HCT116 (cell line): ENCODE measurements around the gene SLC47A2. TPM values are rescaled to one million over a fixed set of nuclear protein-coding genes. Genes with fewer than 3 reads are reported as not detected.

Source experiments
- ATAC-seq: fragments of 200-7000 bp; cut with Tn5 transposase; 2 replicates; pipeline ENCODE4 v1.9.1; 2020; ENCODE audit warnings: mild to moderate bottlenecking, moderate library complexity
- BruUV-seq: library from RNA; stranded (reverse); fragments of 400-500 nt; replicated peaks from 2 replicates; lab custom pipeline; 2021; lab: Mats Ljungman, UMichigan
- CTCF ChIA-PET: fragments of 300-600 bp; sonication (Branson Sonifier 250); formaldehyde crosslinking; loops from one replicate; lab custom pipeline; 2021; ENCODE audit warnings: antibody characterized with exemption; lab: Charles Lee
- POLR2A ChIA-PET: fragments of 300-600, 350-600 bp; sonication (Branson Sonifier 250); formaldehyde crosslinking; loops from one replicate; lab custom pipeline; 2021; ENCODE audit warnings: antibody characterized with exemption; lab: Charles Lee
- RAD21 ChIA-PET, 2 experiments: fragments of 300-600 bp; sonication (Branson Sonifier 250); formaldehyde crosslinking; loops; one replicate each; lab custom pipeline; 2023; ENCODE audit warnings: low total read pairs in 2 of 2; ENCODE audit not compliant: uncharacterized antibody in 2 of 2, unreplicated experiment in 2 of 2, low non-redundant PET in 1 of 2; lab: Charles Lee
- DNase-seq: peaks from one replicate; pipeline ENCODE4 v3.0.0-alpha.2; 2010; ENCODE audit warnings: low read depth, low spot score
- H2AFZ ChIP-seq: fragments of 200-600 bp; shearing (Covaris generic), sonication (generic); 2 replicates; pipeline ENCODE4 v1.6.1; 2017; ENCODE audit warnings: low read depth, mixed run types, mixed read lengths, antibody characterized with exemption, low read length; ENCODE audit not compliant: poor library complexity, severe bottlenecking
- H3K27ac ChIP-seq: 2 replicates; pipeline ENCODE4 v1.5.1; 2012; ENCODE audit warnings: low read depth, low read length
- H3K27me3 ChIP-seq: fragments of 200-600 bp; sonication (generic); 2 replicates; pipeline ENCODE4 v1.6.1; 2016; ENCODE audit warnings: mixed run types, low read length, mixed read lengths; ENCODE audit not compliant: insufficient read depth
- H3K36me3 ChIP-seq, 2 experiments: fragments of 200-500 bp in 1 of 2; fragments of 200-600 bp in 1 of 2; sonication (Bioruptor generic) in 1 of 2; sonication (generic) in 1 of 2; 2 replicates each; pipeline versions ENCODE4 v1.5.1 to v1.6.1; 2014 to 2016; ENCODE audit warnings: low read length in 2 of 2, inconsistent platforms in 1 of 2, mixed read lengths in 1 of 2, mixed run types in 1 of 2; ENCODE audit not compliant: insufficient read depth in 2 of 2, control insufficient read depth in 1 of 2
- H3K4me1 ChIP-seq, 2 experiments: fragments of 200-600 bp in 1 of 2; sonication (generic) in 1 of 2; 2 replicates each; pipeline versions ENCODE4 v1.5.1 to v1.6.1; 2012 to 2017; ENCODE audit warnings: low read length in 2 of 2, inconsistent platforms in 1 of 2, mild to moderate bottlenecking in 1 of 2, mixed read lengths in 1 of 2, mixed run types in 1 of 2, moderate library complexity in 1 of 2; ENCODE audit not compliant: insufficient read depth in 2 of 2, control insufficient read depth in 1 of 2
- H3K4me2 ChIP-seq: fragments of 200-600 bp; sonication (generic); 2 replicates; pipeline ENCODE4 v1.6.1; 2017; ENCODE audit warnings: mixed run types, low read length, mixed read lengths
- H3K4me3 ChIP-seq, 2 experiments: fragments of 200-600 bp in 1 of 2; sonication (generic) in 1 of 2; replicated peaks in 1 of 2; 2 replicates each; pipeline ENCODE4 v1.5.1; 2011 to 2016; ENCODE audit warnings: low read length in 2 of 2, control low read depth in 1 of 2, low read depth in 1 of 2, mild to moderate bottlenecking in 1 of 2, mixed read lengths in 1 of 2, mixed run types in 1 of 2
- H3K79me2 ChIP-seq: fragments of 200-600 bp; sonication (generic); 2 replicates; pipeline ENCODE4 v1.6.1; 2017; ENCODE audit warnings: mild to moderate bottlenecking, mixed run types, low read length, moderate library complexity, mixed read lengths; ENCODE audit not compliant: insufficient read depth
- H3K9ac ChIP-seq: fragments of 200-600 bp; sonication (generic); 2 replicates; pipeline ENCODE4 v1.6.1; 2016; ENCODE audit warnings: low read length, mixed read lengths
- H3K9me2 ChIP-seq: fragments of 200-600 bp; sonication (generic), shearing (Covaris generic); 2 replicates; pipeline ENCODE4 v1.6.1; 2017; ENCODE audit warnings: mixed run types, mild to moderate bottlenecking, moderate library complexity; ENCODE audit not compliant: insufficient read depth
- H3K9me3 ChIP-seq, 2 experiments: fragments of 200-500 bp in 1 of 2; fragments of 200-600 bp in 1 of 2; sonication (Bioruptor generic) in 1 of 2; sonication (generic) in 1 of 2; 2 replicates each; pipeline ENCODE4 v1.6.1; 2014 to 2017; ENCODE audit warnings: low read length in 2 of 2, mixed read lengths in 2 of 2, inconsistent platforms in 1 of 2, low read depth in 1 of 2, mild to moderate bottlenecking in 1 of 2, mixed run types in 1 of 2, moderate library complexity in 1 of 2; ENCODE audit not compliant: control insufficient read depth in 1 of 2, insufficient read depth in 1 of 2
- H4K20me1 ChIP-seq: fragments of 200-600 bp; sonication (generic), shearing (Covaris generic); 2 replicates; pipeline ENCODE4 v1.6.1; 2017; ENCODE audit warnings: mixed run types, mild to moderate bottlenecking, moderate library complexity; ENCODE audit not compliant: insufficient read depth
- ELF1 ChIP-seq: IDR thresholded peaks from 2 replicates; pipeline ENCODE4 v1.6.1; 2012; ENCODE audit warnings: low read depth, borderline replicate concordance
- EZH2 ChIP-seq: fragments of 200-600 bp; sonication (generic); IDR thresholded peaks from 2 replicates; pipeline ENCODE4 v1.6.1; 2017; ENCODE audit warnings: antibody characterized with exemption, mixed run types
- JUND ChIP-seq: IDR thresholded peaks from 2 replicates; pipeline ENCODE4 v1.6.1; 2012
- POLR2A ChIP-seq: IDR thresholded peaks from 2 replicates; pipeline ENCODE4 v1.7.0; 2011; ENCODE audit warnings: borderline replicate concordance; ENCODE audit not compliant: insufficient read depth, insufficient read length; ENCODE audit errors: extremely low read depth
- RAD21 ChIP-seq: IDR thresholded peaks from 2 replicates; pipeline ENCODE4 v1.6.1; 2012; ENCODE audit warnings: low read depth, mild to moderate bottlenecking
- SIN3A ChIP-seq: IDR thresholded peaks from 2 replicates; pipeline ENCODE4 v1.6.1; 2012; ENCODE audit warnings: low read depth
- SP1 ChIP-seq: IDR thresholded peaks from 2 replicates; pipeline ENCODE4 v1.6.1; 2012; ENCODE audit warnings: low read depth
- TCF7L2 ChIP-seq: IDR thresholded peaks from 2 replicates; pipeline ENCODE4 v1.7.0; 2011; ENCODE audit warnings: borderline replicate concordance, inconsistent platforms; ENCODE audit not compliant: insufficient read depth, insufficient read length; ENCODE audit errors: extremely low read depth
- YY1 ChIP-seq: IDR thresholded peaks from 2 replicates; pipeline ENCODE4 v1.6.1; 2011; ENCODE audit warnings: low read length, low read depth, moderate library complexity, mild to moderate bottlenecking; ENCODE audit not compliant: insufficient replicate concordance; ENCODE audit errors: extremely low read depth
- ZFX ChIP-seq: fragments of 450-650 bp; IDR thresholded peaks from 2 replicates; pipeline ENCODE4 v1.6.1; 2017
- ZNF274 ChIP-seq: fragments of 200-500 bp; sonication (Bioruptor generic); IDR thresholded peaks from 2 replicates; pipeline ENCODE4 v1.6.1; 2014; ENCODE audit warnings: mild to moderate bottlenecking, low read depth, low read length, inconsistent platforms
- intact Hi-C: fragments of 100-400 bp; cut with micrococcal nuclease; formaldehyde crosslinking; loops from 2 replicates; pipeline ENCODE4 v1.10.0; 2022
- total RNA-seq: library from RNA; stranded (reverse); gene quantifications from one replicate; pipeline ENCODE4 v1.2.1, GENCODE V29; 2021; ENCODE audit not compliant: unreplicated experiment
- TF ChIP-seq, protein P1 (sequence below): IDR thresholded peaks from 2 replicates; pipeline ENCODE4 v1.6.1; 2012

SLC47A2 gene
- total RNA-seq, 1 experiment from 2014 or later, result not detected

DNA sequence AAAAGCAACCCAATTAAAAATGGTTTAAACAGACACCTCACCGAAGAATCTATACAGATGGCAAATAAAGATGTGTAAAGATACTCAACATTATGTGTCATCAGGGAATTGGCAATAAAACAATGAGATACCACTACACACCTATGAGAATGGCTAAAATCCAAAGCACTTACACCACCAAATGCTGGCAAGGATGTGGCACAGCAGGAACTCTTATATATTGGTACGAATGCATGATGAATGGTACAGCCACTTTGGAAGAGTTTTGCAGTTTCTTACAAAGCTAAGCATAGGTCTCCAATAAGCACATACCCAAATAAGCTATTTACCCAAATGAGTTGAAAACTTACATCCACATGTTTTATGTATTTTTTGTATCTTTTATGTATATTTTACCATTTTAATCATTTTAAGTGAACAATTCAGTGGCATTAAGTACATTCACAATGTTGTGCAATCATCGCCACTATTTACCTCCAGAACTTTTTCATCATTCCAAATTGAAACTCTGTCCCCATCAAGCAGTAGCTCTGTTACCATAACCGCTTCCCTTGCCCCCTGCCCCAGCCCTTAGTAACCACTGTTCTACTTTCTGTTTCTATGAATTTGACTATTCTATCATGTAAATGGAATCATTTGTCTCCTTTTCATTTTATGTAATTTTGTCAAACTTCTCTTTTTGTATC lies 74.6 kb downstream of the SLC47A2 start:
- Histone ChIP-seq H4K20me1 (no peaks in the 10 kb centered on the region), H3K27ac (no peak overlapping the region), H3K4me3 (no peak overlapping the region), H3K4me2 (peak overlapping the region; percentile 34), H3K9me2 (no peaks in the 10 kb centered on the region; the same call in 1 of the 2 replicates), H3K9me3 (no peaks in the 10 kb centered on the region), H3K79me2 (no peaks in the 10 kb centered on the region), H3K36me3 (no peaks in the 10 kb centered on the region), H2AFZ (no peak overlapping the region), H3K9ac (no peak overlapping the region), H3K27me3 (no peaks in the 10 kb centered on the region), H3K4me1 (peaks cover 39 to 54% of the 10 kb centered on the region in 2 experiments)
- BruUV-seq, result no TSS peak
- ATAC-seq (no peak), DNase-seq (no peak)
- ChIA-PET POLR2A (no interaction called here), RAD21 (no interaction called here), CTCF (interaction anchor here (0.8 kb wide), 1 partner anchor 279 kb away, joined by 3 read pairs; the partner anchor contains the start of gene B9D1)
- intact Hi-C loops, result no loop called here
- TF ChIP-seq ELF1, result no peak
- no peak for TF ChIP-seq POLR2A
- no peak for TF ChIP-seq RAD21
- TF ChIP-seq, protein P1, sequence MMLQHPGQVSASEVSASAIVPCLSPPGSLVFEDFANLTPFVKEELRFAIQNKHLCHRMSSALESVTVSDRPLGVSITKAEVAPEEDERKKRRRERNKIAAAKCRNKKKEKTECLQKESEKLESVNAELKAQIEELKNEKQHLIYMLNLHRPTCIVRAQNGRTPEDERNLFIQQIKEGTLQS, result no peak
- TF ChIP-seq YY1, result no peak
- TF ChIP-seq EZH2, result no peak
- TF ChIP-seq SP1, result no peak
- no peak for TF ChIP-seq TCF7L2
- no peak for TF ChIP-seq SIN3A

DNA sequence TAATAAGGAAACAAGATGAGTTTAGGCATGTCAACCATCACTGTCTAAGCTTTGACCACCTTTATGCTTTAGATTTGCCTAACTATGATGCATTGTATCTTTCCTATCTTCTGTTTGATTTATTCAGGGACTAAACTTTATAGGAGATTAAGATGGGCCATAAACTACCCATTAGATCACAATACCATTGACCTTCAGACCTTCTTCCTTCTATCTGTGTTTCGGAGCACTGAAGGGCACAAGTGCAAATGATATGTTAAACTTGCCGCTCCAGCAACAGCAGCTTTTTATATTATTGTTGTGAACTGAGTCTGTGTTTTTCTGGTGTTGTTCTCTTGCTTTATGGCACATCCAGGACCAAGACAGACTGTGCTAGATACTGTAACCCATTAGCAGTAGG lies 84.5 kb downstream of the SLC47A2 start:
- intact Hi-C loops, result no loop called here
- Histone ChIP-seq H3K9ac (no peak overlapping the region), H3K79me2 (no peaks in the 10 kb centered on the region), H3K27ac (no peak overlapping the region), H3K4me2 (no peak overlapping the region), H2AFZ (no peak overlapping the region), H3K27me3 (no peaks in the 10 kb centered on the region), H3K9me2 (no peaks in the 10 kb centered on the region), H3K36me3 (no peaks in the 10 kb centered on the region), H3K9me3 (no peaks in the 10 kb centered on the region)
- ATAC-seq, result no peak
- TF ChIP-seq ZNF274 (no peak), JUND (no peak), TCF7L2 (no peak), ZFX (no peak), RAD21 (no peak), POLR2A (no peak)
- TF ChIP-seq, all 23 proteins: peak for 0
- Histone ChIP-seq H4K20me1 (no peaks in the 10 kb centered on the region), H3K4me1 (0 out of 4 replicates have a peak, but pooled peaks cover 0 to 5% of the 10 kb centered on the region in 2 experiments), H3K4me3 (no peak overlapping the region)
- POLR2A ChIA-PET, result no interaction called here
- BruUV-seq, result no TSS peak
- RAD21 ChIA-PET, result no interaction called here
- CTCF ChIA-PET, result no interaction called here
- no peak for DNase-seq
